Lung (tissue), 12 donors: Measurements from ENCODE around the gene DGKQ. TPM values are rescaled to one million over a fixed set of nuclear protein-coding genes. Genes with fewer than 3 reads are reported as not detected.

Experiments used
- ATAC-seq: fragments of 200-7000 bp; cut with Tn5 transposase; one replicate; pipeline ENCODE4 v1.9.1; 2020; ENCODE audit warnings: moderate number of reproducible peaks; ENCODE audit not compliant: insufficient read depth, low FRiP score
- DNase-seq, 3 donors: peaks; one replicate each; pipeline ENCODE4 v3.0.0-alpha.2; 2013 to 2017
- H3K27ac ChIP-seq, 2 donors: one replicate each; pipeline ENCODE4 v1.5.1; 2013; ENCODE audit warnings: mild to moderate bottlenecking in 2 of 2, moderate library complexity in 2 of 2, control low read depth in 1 of 2, inconsistent platforms in 1 of 2, low read depth in 1 of 2, low read length in 1 of 2
- H3K27me3 ChIP-seq, 3 donors: one replicate each; pipeline ENCODE4 v1.5.1; 2013; ENCODE audit warnings: low read length in 2 of 3; ENCODE audit not compliant: control insufficient read depth in 3 of 3, insufficient read depth in 3 of 3
- H3K36me3 ChIP-seq, 4 donors: one replicate each; pipeline ENCODE4 v1.5.1; 2013; ENCODE audit warnings: low read length in 4 of 4, mild to moderate bottlenecking in 1 of 4, moderate library complexity in 1 of 4; ENCODE audit not compliant: control insufficient read depth in 4 of 4, insufficient read depth in 4 of 4
- H3K4me1 ChIP-seq, 5 donors: one replicate each; pipeline ENCODE4 v1.5.1; 2013; ENCODE audit warnings: low read length in 5 of 5, mild to moderate bottlenecking in 2 of 5, moderate library complexity in 1 of 5; ENCODE audit not compliant: control insufficient read depth in 5 of 5, insufficient read depth in 5 of 5
- H3K4me3 ChIP-seq: one replicate; pipeline ENCODE4 v1.5.1; 2013; ENCODE audit warnings: mild to moderate bottlenecking, control low read depth, moderate library complexity
- H3K9ac ChIP-seq, 2 donors: one replicate each; pipeline ENCODE4 v1.5.1; 2013; ENCODE audit warnings: low read length in 2 of 2, control low read depth in 1 of 2; ENCODE audit not compliant: insufficient read depth in 1 of 2
- H3K9me3 ChIP-seq, 4 donors: one replicate each; pipeline ENCODE4 v1.5.1; 2013; ENCODE audit warnings: low read length in 3 of 4, mild to moderate bottlenecking in 1 of 4, moderate library complexity in 1 of 4; ENCODE audit not compliant: control insufficient read depth in 4 of 4, insufficient read depth in 3 of 4
- WGBS, 2 donors: extraction: QIAGEN DNeasy Blood & Tissue Kit; methylation state at CpG; one replicate each; pipeline ENCODE4 v1.1.7; 2013; 5-methylcytosine and 5-hydroxymethylcytosine counted together
- polyA plus RNA-seq, 2 donors: library from polyadenylated mRNA; stranded (reverse); fragments of 200-250 nt; gene quantifications; one replicate each; pipeline ENCODE4 v1.2.1, GENCODE V29; 2013
- total RNA-seq, 2 donors: library from RNA; depleted of rRNA in 1 of 2; stranded (reverse); fragments of >200 nt in 1 of 2; gene quantifications; one replicate each; pipeline ENCODE4 v1.2.1, GENCODE V29; 2014 to 2021
- TF ChIP-seq, protein P1 (sequence below): IDR thresholded peaks from 2 replicates; pipeline ENCODE4 v1.5.1; 2012; ENCODE audit warnings: mild to moderate bottlenecking; ENCODE audit errors: control extremely low read depth, extremely low read depth
- donor health status: control.
- donor health status: control.
- donor health status: Bipolar disorder and iron deficiency.
- donor health status: healthy.
- donor health status: DM: yes; HTN: yes; CAD: no.

Gene DGKQ
- total and polyA plus RNA-seq, 4 donors: 5.9 to 19.1 (median 8.4) TPM

DNA sequence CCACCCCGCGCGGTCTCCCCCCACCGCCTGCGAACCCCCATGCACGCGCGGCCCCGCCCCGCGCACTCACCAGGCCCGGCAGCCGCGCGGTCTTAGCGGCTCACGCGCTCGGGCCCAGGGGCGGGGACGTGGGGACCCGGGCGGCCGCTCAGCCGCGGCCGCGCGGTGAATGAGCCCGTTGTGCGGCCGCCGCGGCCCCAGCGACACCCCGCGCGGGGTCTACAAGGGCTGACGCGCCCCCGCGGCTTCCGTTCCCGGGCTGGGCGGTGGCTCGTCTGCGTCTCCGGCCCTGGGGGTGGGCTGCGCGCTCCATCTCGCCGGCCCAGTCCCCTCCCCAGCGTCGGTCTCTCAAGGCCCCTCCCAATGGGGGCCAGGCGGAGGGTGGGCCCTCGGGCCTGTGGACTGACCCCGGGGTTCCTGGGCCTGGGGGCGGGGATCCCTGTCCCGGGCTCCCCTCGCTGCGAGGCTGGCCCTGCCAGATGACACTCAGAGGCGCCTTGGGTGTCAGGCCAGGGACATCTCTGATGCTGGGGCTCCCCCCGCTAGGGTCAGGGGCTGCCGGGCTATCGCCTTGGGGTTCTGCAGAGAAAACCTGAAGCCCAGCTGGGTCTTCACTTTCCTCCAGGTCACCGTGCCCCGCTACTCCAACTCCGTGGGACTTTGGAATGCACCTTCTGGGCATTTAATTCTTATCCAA lies 24.2 kb upstream of the DGKQ start:
- TF ChIP-seq, protein P1, sequence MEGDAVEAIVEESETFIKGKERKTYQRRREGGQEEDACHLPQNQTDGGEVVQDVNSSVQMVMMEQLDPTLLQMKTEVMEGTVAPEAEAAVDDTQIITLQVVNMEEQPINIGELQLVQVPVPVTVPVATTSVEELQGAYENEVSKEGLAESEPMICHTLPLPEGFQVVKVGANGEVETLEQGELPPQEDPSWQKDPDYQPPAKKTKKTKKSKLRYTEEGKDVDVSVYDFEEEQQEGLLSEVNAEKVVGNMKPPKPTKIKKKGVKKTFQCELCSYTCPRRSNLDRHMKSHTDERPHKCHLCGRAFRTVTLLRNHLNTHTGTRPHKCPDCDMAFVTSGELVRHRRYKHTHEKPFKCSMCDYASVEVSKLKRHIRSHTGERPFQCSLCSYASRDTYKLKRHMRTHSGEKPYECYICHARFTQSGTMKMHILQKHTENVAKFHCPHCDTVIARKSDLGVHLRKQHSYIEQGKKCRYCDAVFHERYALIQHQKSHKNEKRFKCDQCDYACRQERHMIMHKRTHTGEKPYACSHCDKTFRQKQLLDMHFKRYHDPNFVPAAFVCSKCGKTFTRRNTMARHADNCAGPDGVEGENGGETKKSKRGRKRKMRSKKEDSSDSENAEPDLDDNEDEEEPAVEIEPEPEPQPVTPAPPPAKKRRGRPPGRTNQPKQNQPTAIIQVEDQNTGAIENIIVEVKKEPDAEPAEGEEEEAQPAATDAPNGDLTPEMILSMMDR: no peak
- no peak overlapping the region for H3K27ac ChIP-seq
- 2 to 5% methylated on average over 36 to 68 of the region's 68 CpGs for WGBS, 2 donors
- H3K4me1 ChIP-seq: peaks cover 0 to 12% (median 2%) of the 10 kb centered on the region in 5 donors
- peaks cover 9 to 51% (median 25%) of the 10 kb centered on the region in 3 donors for H3K27me3 ChIP-seq
- no peak for ATAC-seq
- H3K9me3 ChIP-seq: peaks cover 0 to 11% (median 0%) of the 10 kb centered on the region in 4 donors
- H3K36me3 ChIP-seq: no peaks in the 10 kb centered on the region
- H3K9ac ChIP-seq: no peak overlapping the region
- DNase-seq: no peak
- H3K4me3 ChIP-seq: no peak overlapping the region

DNA sequence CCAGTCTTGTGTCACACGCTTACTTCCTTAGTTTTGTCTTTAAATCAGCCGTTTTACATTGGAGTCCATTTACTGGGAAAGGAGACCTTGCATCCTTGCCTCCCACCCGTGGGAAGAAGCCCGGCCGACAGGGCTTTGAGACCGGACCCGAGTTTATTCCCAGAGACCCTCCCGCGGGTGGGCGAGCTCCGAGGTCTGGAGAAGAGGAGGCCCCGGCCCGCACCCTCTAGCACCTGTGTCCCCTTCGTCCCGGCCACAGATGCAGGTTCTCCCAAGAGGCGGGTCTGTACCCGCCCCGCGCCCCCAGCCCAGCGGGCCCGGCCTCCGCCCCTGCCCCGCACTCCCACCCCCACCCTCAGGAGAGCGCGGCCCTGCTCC lies 23.6 kb upstream of the DGKQ start:
- TF ChIP-seq, protein P1: no peak
- 8 to 11% methylated on average over 23 to 25 of the region's 25 CpGs for WGBS, 2 donors
- Histone ChIP-seq H3K9me3 (peaks cover 0 to 9% (median 0%) of the 10 kb centered on the region in 4 donors), H3K27me3 (peaks cover 4 to 49% (median 23%) of the 10 kb centered on the region in 3 donors), H3K36me3 (no peaks in the 10 kb centered on the region), H3K27ac (no peak overlapping the region), H3K4me3 (no peak overlapping the region), H3K9ac (no peak overlapping the region), H3K4me1 (peaks cover 0 to 11% (median 4%) of the 10 kb centered on the region in 5 donors)
- DNase-seq (no peak), ATAC-seq (no peak)

DNA sequence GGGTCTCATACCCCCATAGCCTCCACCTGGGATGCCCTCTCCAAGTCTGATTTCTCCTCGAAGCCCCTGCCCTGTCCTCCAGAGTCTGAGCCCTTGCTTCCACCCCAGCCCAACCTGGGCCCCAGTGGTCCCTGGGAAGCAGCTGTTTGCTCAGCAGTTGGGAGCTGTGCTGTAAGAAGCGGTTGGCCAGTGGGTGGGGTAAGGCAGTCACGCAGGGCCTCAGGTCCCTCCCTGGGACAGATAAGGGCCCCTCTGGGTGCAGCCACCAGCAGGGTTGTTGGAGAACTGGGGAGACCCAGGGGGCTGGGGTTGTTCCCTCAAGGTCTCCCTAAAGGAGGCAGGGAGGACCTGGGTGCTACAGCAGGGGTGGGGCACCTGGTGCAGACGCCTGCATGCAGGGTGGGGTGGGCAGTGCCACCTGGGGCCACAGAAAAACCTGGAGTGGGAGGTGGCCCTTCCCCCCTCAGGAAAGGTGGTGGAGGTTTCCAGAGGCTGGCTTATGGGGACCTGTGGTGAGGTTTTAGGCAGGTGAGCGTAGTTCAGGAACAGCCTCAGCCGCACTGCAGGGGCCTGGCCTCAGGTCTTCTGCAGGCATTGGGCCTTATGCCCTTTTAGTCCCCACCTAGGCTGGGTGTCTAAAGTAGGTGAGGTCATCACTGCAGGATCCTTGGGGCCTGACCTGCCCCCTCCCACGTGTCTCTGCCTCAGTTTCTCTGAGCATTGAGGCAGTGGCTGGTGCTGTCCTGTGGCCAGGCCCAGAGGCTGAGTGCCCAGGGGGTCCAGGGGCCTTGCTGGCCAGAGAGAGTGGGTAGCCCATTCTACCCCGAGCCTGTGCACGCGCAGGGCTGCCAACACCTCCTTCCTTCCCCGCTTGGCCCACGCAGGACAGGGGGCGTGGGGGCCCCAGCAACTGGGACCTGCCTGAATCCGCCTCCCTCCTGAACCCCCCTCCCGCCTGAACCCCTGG lies 22.9 kb upstream of the DGKQ start:
- Histone ChIP-seq H3K36me3 (peaks cover 0 to 3% (median 0%) of the 10 kb centered on the region in 4 donors), H3K9ac (no peak overlapping the region), H3K27ac (no peak overlapping the region), H3K9me3 (peaks cover 0 to 2% (median 0%) of the 10 kb centered on the region in 4 donors), H3K27me3 (peaks cover 0 to 42% (median 19%) of the 10 kb centered on the region in 3 donors), H3K4me3 (no peak overlapping the region), H3K4me1 (peaks cover 0 to 11% (median 4%) of the 10 kb centered on the region in 5 donors)
- WGBS, 2 donors: 67 to 74% methylated on average over 15 of the region's 15 CpGs
- DNase-seq (no peak), ATAC-seq (no peak)
- TF ChIP-seq, protein P1: no peak
